Measurements from ENCODE around the gene PLCL1. TPM values are rescaled to one million over a fixed set of nuclear protein-coding genes. Genes with fewer than 3 reads are reported as not detected.

Gene PLCL1
- total and polyA plus RNA-seq, 2 donors (not counting 3 experiments of a cell fraction or from before 2014, with no cell fraction given) = 0.79 to 3.4 TPM

DNA sequence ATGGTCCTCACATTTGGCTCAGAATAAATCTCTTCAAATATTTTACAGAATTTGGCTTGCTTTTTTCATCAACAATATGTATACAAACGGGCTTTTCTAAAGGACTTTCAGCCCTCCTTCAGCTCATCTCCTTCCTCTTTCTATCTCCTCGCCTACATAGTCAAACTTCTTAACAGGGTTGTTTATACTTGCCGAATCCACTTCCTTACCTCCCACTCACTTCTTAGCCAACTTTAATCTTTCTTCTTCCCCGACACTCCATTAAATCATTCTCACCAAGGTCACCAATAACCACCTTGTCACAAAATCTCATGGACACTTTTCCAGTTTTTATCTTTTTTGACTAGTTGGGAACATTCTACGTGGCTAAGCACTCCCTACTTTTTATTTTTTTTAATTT lies 325.2 kb downstream of the PLCL1 start:
- Histone ChIP-seq H3K36me3 (ENCODE audit: control insufficient read depth in 2 of 2, extremely low read depth in 1 of 2, insufficient read depth in 2 of 2, low read length in 2 of 2) (no peaks in the 10 kb centered on the region), H2AFZ (ENCODE audit: low read depth, low read length) (no peak overlapping the region), H3K4me1 (ENCODE audit: control insufficient read depth, extremely low read depth, insufficient read depth, low read length) (no peaks in the 10 kb centered on the region), H3K79me2 (ENCODE audit: control insufficient read depth, insufficient read depth, low read length) (no peaks in the 10 kb centered on the region), H3K27me3 (ENCODE audit: control insufficient read depth in 2 of 2, insufficient read depth in 2 of 2, low read length in 2 of 2) (no peaks in the 10 kb centered on the region), H3K9me1 (replicated peaks; ENCODE audit: control insufficient read depth, extremely low read depth, insufficient read depth, low read length) (no peaks in the 10 kb centered on the region), H4K20me1 (replicated peaks; ENCODE audit: control insufficient read depth, extremely low read depth, insufficient read depth, low read length) (no peaks in the 10 kb centered on the region), H3K4me3 (replicated peaks in 1 of 3; ENCODE audit: insufficient read depth in 1 of 3, low read depth in 1 of 3, low read length in 3 of 3) (no peak overlapping the region), H3K4me2 (ENCODE audit: insufficient read depth, low read length) (no peak overlapping the region), H3K27ac (ENCODE audit: insufficient read depth, low read depth, low read length) (no peak overlapping the region), H3K9ac (replicated peaks; ENCODE audit: extremely low read depth, insufficient read depth, low read length) (no peak overlapping the region), H3K9me3 (replicated peaks; ENCODE audit: control insufficient read depth, insufficient read depth, low read length) (no peaks in the 10 kb centered on the region)
- FAIRE-seq = no peak
- CTCF ChIA-PET = interaction anchor here (2.9 kb wide), 1 partner anchor 329 kb away, joined by 55 read pairs; no protein-coding TSS in a partner anchor
- dilution Hi-C loops (cut with MboI; ENCODE audit: extremely low pct_ligation_motif_present, low sequenced_read_pairs) (no loop called here), intact Hi-C loops (cut with micrococcal nuclease) (loop anchor here (5.0 kb wide), 1 partner anchor 422 kb away; the partner anchor contains the start of gene MARS2)
- TF ChIP-seq, protein P1, sequence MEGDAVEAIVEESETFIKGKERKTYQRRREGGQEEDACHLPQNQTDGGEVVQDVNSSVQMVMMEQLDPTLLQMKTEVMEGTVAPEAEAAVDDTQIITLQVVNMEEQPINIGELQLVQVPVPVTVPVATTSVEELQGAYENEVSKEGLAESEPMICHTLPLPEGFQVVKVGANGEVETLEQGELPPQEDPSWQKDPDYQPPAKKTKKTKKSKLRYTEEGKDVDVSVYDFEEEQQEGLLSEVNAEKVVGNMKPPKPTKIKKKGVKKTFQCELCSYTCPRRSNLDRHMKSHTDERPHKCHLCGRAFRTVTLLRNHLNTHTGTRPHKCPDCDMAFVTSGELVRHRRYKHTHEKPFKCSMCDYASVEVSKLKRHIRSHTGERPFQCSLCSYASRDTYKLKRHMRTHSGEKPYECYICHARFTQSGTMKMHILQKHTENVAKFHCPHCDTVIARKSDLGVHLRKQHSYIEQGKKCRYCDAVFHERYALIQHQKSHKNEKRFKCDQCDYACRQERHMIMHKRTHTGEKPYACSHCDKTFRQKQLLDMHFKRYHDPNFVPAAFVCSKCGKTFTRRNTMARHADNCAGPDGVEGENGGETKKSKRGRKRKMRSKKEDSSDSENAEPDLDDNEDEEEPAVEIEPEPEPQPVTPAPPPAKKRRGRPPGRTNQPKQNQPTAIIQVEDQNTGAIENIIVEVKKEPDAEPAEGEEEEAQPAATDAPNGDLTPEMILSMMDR (IDR thresholded peaks at IDR 0.05; ENCODE audit: extremely low read depth in 1 of 2, insufficient read depth in 1 of 2, low read depth in 1 of 2, low read length in 2 of 2) = no peak
- no peak for TF ChIP-seq FOS (IDR thresholded peaks at IDR 0.05; ENCODE audit: borderline replicate concordance, insufficient read depth, low read length)
- no peak for TF ChIP-seq POLR2A (IDR thresholded peaks at IDR 0.05; ENCODE audit: low read depth, low read length)
- no peak for TF ChIP-seq GATA2 (IDR thresholded peaks at IDR 0.05; ENCODE audit: insufficient read depth, insufficient read length, low read depth, low read length)
- TF ChIP-seq MYC (IDR thresholded peaks at IDR 0.05; ENCODE audit: low read depth, low read length) = no peak
- TF ChIP-seq EZH2 (IDR thresholded peaks at IDR 0.05; ENCODE audit: borderline replicate concordance, low read depth, low read length, severe bottlenecking) = no peak
- no peak for TF ChIP-seq POLR2AphosphoS5 (IDR thresholded peaks at IDR 0.05; ENCODE audit: insufficient read depth, low read depth, low read length)
- no peak for TF ChIP-seq JUN (IDR thresholded peaks at IDR 0.05; ENCODE audit: borderline replicate concordance, insufficient read depth, insufficient read length, low read depth)
- TF ChIP-seq, protein P2, sequence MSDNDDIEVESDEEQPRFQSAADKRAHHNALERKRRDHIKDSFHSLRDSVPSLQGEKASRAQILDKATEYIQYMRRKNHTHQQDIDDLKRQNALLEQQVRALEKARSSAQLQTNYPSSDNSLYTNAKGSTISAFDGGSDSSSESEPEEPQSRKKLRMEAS (IDR thresholded peaks at IDR 0.05; ENCODE audit: insufficient read depth, insufficient read length) = no peak
- POLR2A ChIA-PET = no interaction called here
- DNase-seq (ENCODE audit: low read depth, low spot score) = no peak
- BruUV-seq (replicated peaks) = no TSS peak
